Ecto neural progenitor cell (in vitro differentiated cells): ENCODE data around the gene DHCR7.

Experiments used
- DNase-seq: peaks from one replicate; pipeline ENCODE4 v3.0.0-alpha.2; 2018; ENCODE audit warnings: low spot score

The DHCR7 gene

GRCh38 chr11:71410363-71410966 lies 37.7 kb downstream of the DHCR7 start:
- no peak for DNase-seq

GRCh38 chr11:71408826-71409225 lies 39.4 kb downstream of the DHCR7 start:
- DNase-seq: no peak

DNA sequence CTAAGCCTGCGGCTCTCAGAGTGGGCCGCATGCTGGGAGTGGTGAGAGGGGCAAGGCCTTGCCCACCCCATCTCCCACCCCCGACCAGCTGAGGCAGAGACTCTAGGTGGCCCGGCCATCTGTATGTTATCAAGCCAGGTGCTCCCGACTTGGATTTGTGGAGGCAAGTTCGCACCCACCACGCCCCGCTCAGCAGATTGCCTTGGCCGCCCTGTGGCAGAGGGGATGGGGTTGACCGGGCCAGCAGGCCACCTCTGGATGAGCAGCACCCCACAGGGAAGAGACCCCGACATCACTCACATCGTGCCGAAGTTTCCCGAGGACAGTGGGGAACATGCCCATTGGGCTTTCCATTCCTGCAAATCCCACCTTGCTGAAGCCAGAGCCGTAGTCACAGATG lies 40.8 kb downstream of the DHCR7 start:
- DNase-seq: no peak

DNA sequence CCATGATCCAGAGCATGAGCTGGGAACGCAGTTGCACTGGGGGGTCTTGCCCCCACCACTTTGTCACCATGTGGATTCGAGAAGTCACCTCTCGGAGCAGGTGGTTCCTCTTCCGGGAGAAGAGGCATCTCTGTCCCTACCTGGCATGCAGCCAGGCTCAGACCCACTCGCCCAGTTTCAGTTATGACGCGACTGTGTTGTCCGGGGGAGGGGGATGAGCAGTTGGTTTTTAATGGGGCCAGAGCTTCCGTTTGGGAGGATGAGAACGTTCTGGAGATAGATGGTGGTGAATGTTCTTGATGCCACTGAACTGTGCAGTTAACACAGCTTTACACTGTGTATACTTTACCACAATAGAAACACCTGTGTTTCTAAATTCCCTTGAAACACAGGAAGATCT lies 41.5 kb downstream of the DHCR7 start:
- DNase-seq: no peak

DNA sequence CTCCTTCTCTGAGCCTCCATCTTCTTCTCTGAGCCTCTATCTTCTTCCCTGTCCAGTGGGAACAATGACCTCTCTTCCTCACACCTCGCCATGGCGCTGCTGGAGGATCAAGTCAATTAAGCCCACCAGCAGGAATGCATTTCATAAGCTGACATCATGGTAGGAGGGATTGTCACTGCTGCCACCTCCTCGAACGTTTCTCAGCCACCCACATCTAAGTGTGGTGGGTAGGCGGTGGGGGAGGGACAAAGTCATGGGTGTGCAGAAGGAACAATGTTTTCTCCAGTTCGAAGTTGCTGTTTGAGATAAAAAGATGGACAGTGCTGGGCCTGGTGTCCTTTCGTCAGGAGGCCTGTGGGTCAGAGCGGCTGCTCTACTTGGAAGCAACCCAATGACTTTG lies 44.0 kb downstream of the DHCR7 start:
- no peak for DNase-seq

- no peak for DNase-seq
Observed at GRCh38 chr11:71402878-71403277, 45.3 kb downstream of the DHCR7 start.

DNA sequence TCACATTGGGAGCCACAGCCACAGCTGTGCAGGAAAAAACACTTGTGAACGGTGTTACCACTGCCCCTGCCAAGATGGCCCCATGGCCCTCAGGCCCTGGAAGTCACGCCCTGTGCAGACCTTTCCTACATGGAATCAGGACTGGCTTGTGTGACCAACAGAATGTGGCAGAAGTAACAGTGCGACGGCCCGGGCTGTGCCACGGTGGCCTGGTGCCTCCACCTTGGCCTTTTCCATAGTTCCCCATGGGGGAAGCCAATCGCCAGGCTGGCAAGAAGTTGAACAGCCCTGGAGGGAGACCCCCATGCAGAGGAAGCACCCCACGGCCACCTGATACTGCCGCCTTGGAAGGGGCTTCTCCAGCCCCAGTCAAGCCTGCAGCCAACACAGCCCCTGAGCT lies 48.0 kb downstream of the DHCR7 start:
- no peak for DNase-seq

DNA sequence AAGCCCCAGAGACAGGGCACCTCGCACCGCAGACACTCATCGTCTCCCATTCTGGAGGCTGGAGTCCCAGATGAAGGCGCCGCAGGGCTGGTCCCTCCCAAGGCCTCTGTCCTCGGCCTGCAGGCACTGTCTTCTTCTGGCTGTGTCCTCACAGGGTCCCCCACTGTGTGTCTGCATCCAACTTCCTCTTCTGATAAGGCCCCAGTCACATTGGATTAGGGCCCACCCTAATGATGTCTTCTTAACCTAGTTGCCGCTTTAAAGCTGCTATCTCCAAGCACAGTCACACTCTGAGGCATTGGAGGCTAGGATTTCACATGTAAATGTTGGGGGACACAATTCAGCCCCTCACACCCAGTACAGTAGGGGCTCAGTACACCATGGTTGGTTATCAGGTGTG lies 48.9 kb downstream of the DHCR7 start:
- no peak for DNase-seq

GRCh38 chr11:71397961-71398360 lies 50.2 kb downstream of the DHCR7 start:
- DNase-seq: no peak

DNA sequence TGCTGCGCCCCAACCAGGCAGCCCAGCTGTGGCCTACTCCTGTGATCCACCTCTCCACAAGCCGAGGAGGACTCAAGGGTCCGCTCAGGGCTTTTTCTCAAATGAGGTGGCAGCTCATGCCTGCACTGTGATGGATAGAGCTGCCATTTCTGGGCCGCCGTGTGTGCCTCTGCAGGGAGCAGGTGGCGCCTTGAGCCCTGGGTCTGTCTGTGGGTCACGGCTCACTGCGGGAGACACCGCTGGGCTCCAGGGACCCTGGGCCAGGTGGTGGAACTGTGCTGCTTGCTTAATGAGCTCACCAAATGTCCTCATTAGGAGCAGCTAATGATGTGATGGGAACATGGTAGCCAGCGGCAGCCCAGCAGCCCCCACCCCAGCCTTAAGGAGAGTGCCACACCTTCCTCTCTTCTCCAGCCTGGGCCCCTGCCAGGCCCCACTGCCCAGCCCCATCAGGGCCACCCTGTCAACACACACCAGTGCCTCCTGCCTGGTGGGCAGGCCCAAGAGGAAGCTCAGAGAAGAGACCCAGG lies 50.8 kb downstream of the DHCR7 start:
- no peak for DNase-seq

- no peak for DNase-seq
Observed at GRCh38 chr11:71396548-71397123, 51.6 kb downstream of the DHCR7 start.

GRCh38 chr11:71395774-71396173 lies 52.4 kb downstream of the DHCR7 start:
- no peak for DNase-seq

DNA sequence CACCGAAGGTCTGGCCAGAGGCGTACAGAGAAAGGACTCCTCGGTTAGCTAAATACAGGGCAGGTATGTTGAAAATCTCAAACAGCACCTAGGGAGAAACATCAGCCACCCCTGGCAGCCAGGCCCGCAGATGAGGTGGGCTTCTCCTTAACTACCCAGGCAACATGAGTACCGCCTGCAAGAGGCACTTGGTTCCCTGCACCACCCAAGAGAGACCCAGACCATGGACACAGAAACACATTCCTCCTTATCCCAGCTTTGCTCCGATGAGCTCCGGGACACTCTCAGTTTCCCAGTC lies 53.0 kb downstream of the DHCR7 start:
- no peak for DNase-seq

DNA sequence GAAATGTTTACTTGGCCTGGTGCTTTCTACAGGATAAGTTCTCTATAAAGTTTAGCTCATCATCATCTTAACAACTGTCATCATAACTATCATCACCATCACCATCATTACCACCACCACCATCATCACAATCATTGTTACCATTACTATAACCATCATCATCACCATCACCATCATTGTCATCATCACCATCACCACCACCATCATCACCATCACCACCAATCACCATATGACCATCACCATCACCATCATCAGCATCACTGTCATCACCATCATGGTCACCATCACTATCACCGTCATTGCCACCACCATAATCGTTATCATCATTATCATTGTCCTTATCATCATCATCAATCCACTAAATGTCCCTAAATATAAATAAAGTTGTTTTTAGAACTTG lies 54.9 kb downstream of the DHCR7 start:
- no peak for DNase-seq

GRCh38 chr11:71391796-71392195 lies 56.4 kb downstream of the DHCR7 start:
- DNase-seq: no peak

DNA sequence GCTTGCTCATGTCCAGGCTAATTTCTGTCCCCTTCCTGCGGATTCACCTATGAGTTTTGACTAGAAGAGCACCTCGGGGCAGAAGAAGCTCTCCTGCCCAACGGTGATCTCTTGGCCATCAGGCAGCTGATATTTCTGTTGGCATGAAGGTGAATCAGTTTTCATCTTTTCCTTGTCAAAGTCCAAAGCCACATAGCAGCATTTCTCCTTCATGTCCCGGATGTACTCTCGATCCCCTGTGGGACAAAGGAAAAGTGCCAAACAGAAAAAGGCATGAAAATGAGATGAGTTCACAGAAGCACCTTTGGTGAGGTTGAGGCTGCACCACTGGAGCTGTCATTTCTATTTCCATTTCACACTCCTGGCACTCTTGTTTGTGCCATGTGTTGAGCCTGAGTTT lies 56.8 kb downstream of the DHCR7 start:
- DNase-seq: no peak

- no peak for DNase-seq
Observed at GRCh38 chr11:71388637-71389235, 59.5 kb downstream of the DHCR7 start.

GRCh38 chr11:71387784-71388636 lies 60.2 kb downstream of the DHCR7 start:
- DNase-seq: no peak

DNA sequence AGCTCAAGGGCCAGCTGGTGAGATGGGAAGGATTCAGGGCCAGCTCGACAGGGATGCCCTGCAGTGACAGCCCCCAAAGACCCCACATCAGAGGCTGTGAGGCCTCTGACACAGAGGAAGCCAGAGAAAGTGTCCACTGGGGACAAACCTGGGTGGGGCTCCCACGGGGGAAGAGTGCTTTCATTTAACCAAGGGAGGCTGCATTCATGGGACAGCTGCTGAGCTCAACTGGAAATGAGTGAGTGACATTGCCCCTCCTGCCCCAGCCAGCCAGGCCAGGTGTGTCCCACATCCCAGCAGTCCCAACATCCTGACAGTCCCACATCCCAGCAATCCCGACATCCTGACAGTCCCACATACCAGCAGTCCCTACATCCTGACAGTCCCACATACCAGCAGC lies 61.0 kb downstream of the DHCR7 start:
- DNase-seq: no peak

DNA sequence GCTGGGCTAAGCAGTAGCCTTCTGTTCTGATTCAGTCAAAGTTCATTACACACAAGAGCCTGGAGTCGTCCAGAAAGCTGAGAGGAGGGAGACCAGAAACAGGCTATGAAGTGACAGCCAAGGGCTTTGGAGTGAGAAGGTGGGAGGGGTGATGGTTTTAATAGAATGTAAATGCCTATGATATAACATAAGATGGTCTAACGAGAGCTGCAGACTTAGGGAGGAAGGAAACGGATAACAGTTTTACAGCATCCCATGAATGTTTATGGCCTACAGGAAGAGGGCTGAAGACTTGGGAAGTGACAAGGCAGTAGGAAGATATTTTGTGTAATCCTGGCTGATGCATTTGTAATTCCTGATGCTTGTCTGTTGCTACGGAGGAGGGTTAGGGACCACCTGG lies 62.0 kb downstream of the DHCR7 start:
- no peak for DNase-seq

GRCh38 chr11:71385091-71385490 lies 63.1 kb downstream of the DHCR7 start:
- no peak for DNase-seq

DNA sequence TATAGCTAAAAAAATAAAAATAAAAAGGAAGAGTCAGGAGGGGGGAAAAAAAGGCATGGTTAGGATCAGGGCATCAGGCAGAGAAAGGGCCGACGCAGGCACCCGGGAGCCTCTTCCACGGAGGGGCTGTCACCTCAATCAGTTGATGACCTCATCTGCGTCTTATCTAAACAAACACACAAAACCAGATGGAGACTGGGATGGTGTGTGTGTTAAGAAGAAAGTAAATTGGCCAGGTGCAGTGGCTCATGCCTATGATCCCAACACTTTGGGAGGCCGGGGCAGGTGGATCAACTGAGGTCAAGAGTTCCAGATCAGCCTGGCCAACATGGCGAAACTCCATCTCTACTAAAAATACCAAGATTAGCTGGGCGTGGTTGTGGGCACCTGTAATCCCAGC lies 63.6 kb downstream of the DHCR7 start:
- no peak for DNase-seq
